ENCODE measurements around the gene USP5. TPM values are rescaled to one million over a fixed set of nuclear protein-coding genes. Genes with fewer than 3 reads are reported as not detected.

Gene USP5
- total RNA-seq, 1 experiment from 2014 or later, result 107 TPM

- Histone ChIP-seq H3K36me3 (ENCODE audit: low read depth, low read length) (no peaks in the 10 kb centered on the region), H3K9me3 (ENCODE audit: low read length) (no peaks in the 10 kb centered on the region), H3F3A (ENCODE audit: low read length, unreplicated experiment) (no peaks in the 10 kb centered on the region), H3K27me3 (ENCODE audit: low read length) (no peaks in the 10 kb centered on the region), H2AFZ (ENCODE audit: low read length) (no peak overlapping the region), H3K9me2 (replicated peaks; ENCODE audit: low read length) (no peaks in the 10 kb centered on the region), H3K79me2 (ENCODE audit: low read length) (no peaks in the 10 kb centered on the region), H3K9ac (ENCODE audit: low read length) (no peak overlapping the region), H3K4me1 (ENCODE audit: insufficient read depth, low read length) (peaks cover 11% of the 10 kb centered on the region), H3K4me3 (ENCODE audit: low read length) (no peak overlapping the region), H3K4me2 (ENCODE audit: low read length) (no peak overlapping the region), H3K27ac (ENCODE audit: low read length) (no peak overlapping the region), H4K20me1 (ENCODE audit: low read length) (no peaks in the 10 kb centered on the region)
- no peak for TF ChIP-seq CTCF (conservative IDR thresholded peaks at IDR 0.05; ENCODE audit: low read depth, low read length)
- no peak for TF ChIP-seq EZH2phosphoT487 (IDR thresholded peaks at IDR 0.05; ENCODE audit: borderline replicate concordance, low read length)
- TF ChIP-seq EZH2 (IDR thresholded peaks at IDR 0.05; ENCODE audit: low read length, unreplicated experiment), result no peak
- intact Hi-C loops (cut with micrococcal nuclease), result no loop called here
- BruUV-seq (replicated peaks), result no TSS peak
- DNase-seq (no peak), ATAC-seq (no peak)
- POLR2A ChIA-PET (ENCODE audit: unreplicated experiment), result no interaction called here
- CTCF ChIA-PET, result no interaction called here
Observed at GRCh38 chr12:6894321-6894720, 42.4 kb downstream of the USP5 start.

GRCh38 chr12:6896846-6897435 lies 45.0 kb downstream of the USP5 start:
- CTCF ChIA-PET, result no interaction called here
- H2AFZ ChIP-seq (ENCODE audit: low read length), result no peak overlapping the region
- H3K4me1 ChIP-seq (ENCODE audit: insufficient read depth, low read length), result no peaks in the 10 kb centered on the region
- no peaks in the 10 kb centered on the region for H3K9me2 ChIP-seq (replicated peaks; ENCODE audit: low read length)
- H3K4me2 ChIP-seq (ENCODE audit: low read length), result no peak overlapping the region
- TF ChIP-seq CTCF (conservative IDR thresholded peaks at IDR 0.05; ENCODE audit: low read depth, low read length) (no peak), EZH2phosphoT487 (IDR thresholded peaks at IDR 0.05; ENCODE audit: borderline replicate concordance, low read length) (no peak), EZH2 (IDR thresholded peaks at IDR 0.05; ENCODE audit: low read length, unreplicated experiment) (no peak)
- no peak for ATAC-seq
- no peak overlapping the region for H3K9ac ChIP-seq (ENCODE audit: low read length)
- BruUV-seq (replicated peaks), result no TSS peak
- H3K27me3 ChIP-seq (ENCODE audit: low read length), result no peaks in the 10 kb centered on the region
- H4K20me1 ChIP-seq (ENCODE audit: low read length), result no peaks in the 10 kb centered on the region
- no peak overlapping the region for H3K27ac ChIP-seq (ENCODE audit: low read length)
- H3K4me3 ChIP-seq (ENCODE audit: low read length), result no peak overlapping the region
- no peak for DNase-seq
- no peaks in the 10 kb centered on the region for H3K79me2 ChIP-seq (ENCODE audit: low read length)
- H3K9me3 ChIP-seq (ENCODE audit: low read length), result no peaks in the 10 kb centered on the region
- no peaks in the 10 kb centered on the region for H3F3A ChIP-seq (ENCODE audit: low read length, unreplicated experiment)
- no peaks in the 10 kb centered on the region for H3K36me3 ChIP-seq (ENCODE audit: low read depth, low read length)
- POLR2A ChIA-PET (ENCODE audit: unreplicated experiment), result no interaction called here
- intact Hi-C loops (cut with micrococcal nuclease), result no loop called here

GRCh38 chr12:6899427-6899826 lies 47.5 kb downstream of the USP5 start:
- POLR2A ChIA-PET (ENCODE audit: unreplicated experiment), result no interaction called here
- H3K79me2 ChIP-seq (ENCODE audit: low read length), result no peaks in the 10 kb centered on the region
- H3K9me2 ChIP-seq (replicated peaks; ENCODE audit: low read length), result no peaks in the 10 kb centered on the region
- H3F3A ChIP-seq (ENCODE audit: low read length, unreplicated experiment), result no peaks in the 10 kb centered on the region
- H3K36me3 ChIP-seq (ENCODE audit: low read depth, low read length), result no peaks in the 10 kb centered on the region
- ATAC-seq (no peak), DNase-seq (no peak)
- BruUV-seq (replicated peaks), result no TSS peak
- CTCF ChIA-PET, result no interaction called here
- H3K9ac ChIP-seq (ENCODE audit: low read length), result no peak overlapping the region
- no peaks in the 10 kb centered on the region for H3K27me3 ChIP-seq (ENCODE audit: low read length)
- no peak overlapping the region for H3K4me3 ChIP-seq (ENCODE audit: low read length)
- H3K9me3 ChIP-seq (ENCODE audit: low read length), result no peaks in the 10 kb centered on the region
- H3K4me1 ChIP-seq (ENCODE audit: insufficient read depth, low read length), result peaks cover 15% of the 10 kb centered on the region
- no peak overlapping the region for H2AFZ ChIP-seq (ENCODE audit: low read length)
- no peak overlapping the region for H3K27ac ChIP-seq (ENCODE audit: low read length)
- no peak for TF ChIP-seq EZH2 (IDR thresholded peaks at IDR 0.05; ENCODE audit: low read length, unreplicated experiment)
- no peak for TF ChIP-seq EZH2phosphoT487 (IDR thresholded peaks at IDR 0.05; ENCODE audit: borderline replicate concordance, low read length)
- TF ChIP-seq CTCF (conservative IDR thresholded peaks at IDR 0.05; ENCODE audit: low read depth, low read length), result no peak
- H3K4me2 ChIP-seq (ENCODE audit: low read length), result no peak overlapping the region
- intact Hi-C loops (cut with micrococcal nuclease), result no loop called here
- no peaks in the 10 kb centered on the region for H4K20me1 ChIP-seq (ENCODE audit: low read length)

Measured in PC-3 (cell line).